ENCODE results near the gene PPME1.

- TF ChIP-seq CTCF (IDR thresholded peaks at IDR 0.05) (no peak), EZH2 (IDR thresholded peaks at IDR 0.05; ENCODE audit: borderline replicate concordance, insufficient read depth, low read depth, low read length, poor library complexity, severe bottlenecking) (no peak)
Observed at GRCh38 chr11:74138572-74138971, 32.5 kb upstream of the PPME1 start.

Measured in B cell (primary cell).